HG03139 (cell line): Measurements from ENCODE around the gene ATP6V0D1.

Experiments used
- ATAC-seq: cut with Tn5 transposase; IDR thresholded peaks from one replicate; pipeline ENCODE4 v1.9.1; 2021; ENCODE audit not compliant: unreplicated experiment

ATP6V0D1 gene

DNA sequence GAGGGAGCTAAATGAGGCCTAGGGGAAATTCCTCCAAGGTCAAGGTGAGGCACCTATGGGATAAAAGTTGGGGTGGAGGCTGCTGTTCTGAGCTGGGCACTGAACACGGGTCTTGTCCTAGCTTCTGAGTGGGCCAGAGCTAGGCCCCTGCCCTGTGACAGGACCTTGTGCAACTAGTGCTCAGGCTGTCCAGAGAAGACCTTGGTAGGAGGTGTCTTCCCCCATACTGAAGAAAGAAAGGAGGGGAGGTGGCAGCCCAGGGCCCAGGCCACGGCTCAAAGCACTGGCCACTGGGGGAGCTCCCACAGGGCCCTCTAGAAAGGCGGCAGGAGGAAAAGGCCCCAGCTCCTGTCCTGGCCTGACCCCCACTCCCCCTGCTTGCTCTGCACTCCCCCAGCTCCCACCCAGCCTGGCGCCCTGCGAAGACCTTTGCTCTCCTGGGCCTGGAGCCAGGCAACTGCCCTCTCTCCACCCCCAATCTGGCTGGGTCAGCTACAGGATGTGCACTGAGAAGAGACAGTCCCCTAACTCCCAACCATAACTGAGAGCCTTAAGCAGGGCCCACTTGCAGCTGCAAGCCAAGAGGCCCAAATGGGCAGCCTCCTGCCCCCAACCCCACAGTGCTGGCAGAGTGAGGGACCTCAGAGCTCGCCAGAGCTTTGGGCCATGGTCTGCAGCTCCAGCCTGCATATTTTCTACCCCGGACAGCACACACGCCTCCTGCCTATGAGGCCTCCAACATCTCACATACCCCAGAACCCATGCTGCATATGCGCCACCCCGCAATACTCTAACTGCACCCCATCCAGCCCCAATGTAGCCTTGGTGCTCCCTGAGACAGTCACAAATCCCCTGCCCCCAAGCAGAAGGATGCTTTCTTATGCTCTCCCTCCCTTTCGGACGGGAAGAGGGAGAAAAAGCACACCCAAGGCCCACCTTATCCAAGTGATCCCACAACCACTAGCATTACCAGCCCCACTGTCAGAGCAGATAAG, 34.7 kb downstream of the ATP6V0D1 start:
- ATAC-seq, result no peak

DNA sequence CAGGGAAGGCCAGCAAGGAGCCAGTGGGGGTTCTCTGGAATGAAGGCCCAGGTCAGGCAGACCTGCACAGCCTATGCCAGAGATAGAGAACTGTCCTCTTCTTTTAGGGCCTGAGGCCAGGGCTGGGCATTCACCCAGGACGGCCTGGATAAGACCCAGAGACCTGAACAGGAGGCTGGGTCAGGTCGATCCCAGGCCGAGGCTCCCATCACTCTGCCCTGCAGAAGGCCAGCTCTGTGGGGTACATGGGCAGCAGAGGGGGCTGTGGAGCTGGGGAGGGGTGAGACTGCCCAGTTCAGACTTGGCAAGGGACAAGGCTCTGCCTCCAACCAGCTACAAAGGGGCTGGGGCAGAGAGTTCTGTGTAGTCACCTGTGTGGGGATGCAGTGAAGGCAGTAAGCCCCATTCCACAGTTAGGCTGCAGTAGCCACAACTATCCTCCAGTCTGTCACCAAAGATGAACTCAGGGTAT, 35.5 kb downstream of the ATP6V0D1 start:
- ATAC-seq, result no peak

DNA sequence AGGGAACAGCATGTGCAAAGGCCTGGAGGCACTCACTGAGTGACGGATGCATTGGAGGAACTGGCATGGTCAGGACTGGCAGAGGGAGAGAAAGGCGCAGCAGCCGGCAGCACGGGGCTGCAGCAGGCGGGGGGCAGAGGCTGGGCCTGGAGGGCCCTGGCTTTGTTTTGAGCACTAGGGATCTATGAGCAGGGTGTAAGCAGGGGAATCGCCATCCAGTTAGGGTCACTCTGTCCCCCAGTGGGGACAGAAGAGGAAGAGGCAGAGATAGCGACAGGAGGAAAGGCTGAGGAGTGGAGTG, 35.9 kb downstream of the ATP6V0D1 start:
- no peak for ATAC-seq

DNA sequence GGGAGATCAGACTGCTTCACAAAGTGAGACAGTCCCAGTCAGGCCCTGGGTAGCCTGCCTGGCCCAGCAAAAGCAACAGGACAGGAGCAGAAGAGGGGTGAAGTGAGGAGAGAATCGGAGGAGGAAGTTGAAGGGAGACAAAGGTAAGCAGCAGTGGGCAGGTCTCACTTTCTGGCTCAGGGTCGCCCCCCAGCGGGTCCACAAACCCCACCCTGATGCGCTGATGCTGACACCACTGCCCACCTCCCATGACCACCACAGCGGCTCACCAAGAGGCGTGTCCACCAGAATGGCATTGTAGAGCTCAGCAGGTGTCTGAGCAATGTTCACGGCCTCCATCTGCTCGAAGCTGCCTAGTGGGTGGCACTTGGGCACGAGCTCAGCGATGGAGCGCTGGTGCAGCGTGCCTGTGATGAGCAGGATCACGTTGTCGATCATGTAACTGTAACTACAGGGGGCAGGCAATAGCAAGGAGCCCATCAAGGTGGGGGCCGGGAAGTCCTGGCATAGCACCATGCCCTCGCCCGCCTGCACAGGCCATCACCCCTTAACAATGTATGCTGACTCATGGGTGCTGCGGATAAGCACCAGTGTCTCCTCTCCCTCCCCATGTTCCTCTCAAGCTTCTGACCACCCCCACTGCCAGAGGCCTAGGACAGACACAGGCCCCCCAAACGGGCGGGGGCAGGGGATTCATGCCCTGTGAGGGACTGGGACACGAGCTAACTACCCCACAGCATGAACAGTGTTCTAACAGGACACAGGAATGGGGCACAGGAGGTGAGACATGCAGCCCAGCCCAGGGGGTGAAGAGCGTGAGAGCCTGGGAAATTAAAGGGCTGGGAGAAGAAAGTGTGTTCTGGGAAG, 36.5 kb downstream of the ATP6V0D1 start:
- no peak for ATAC-seq

DNA sequence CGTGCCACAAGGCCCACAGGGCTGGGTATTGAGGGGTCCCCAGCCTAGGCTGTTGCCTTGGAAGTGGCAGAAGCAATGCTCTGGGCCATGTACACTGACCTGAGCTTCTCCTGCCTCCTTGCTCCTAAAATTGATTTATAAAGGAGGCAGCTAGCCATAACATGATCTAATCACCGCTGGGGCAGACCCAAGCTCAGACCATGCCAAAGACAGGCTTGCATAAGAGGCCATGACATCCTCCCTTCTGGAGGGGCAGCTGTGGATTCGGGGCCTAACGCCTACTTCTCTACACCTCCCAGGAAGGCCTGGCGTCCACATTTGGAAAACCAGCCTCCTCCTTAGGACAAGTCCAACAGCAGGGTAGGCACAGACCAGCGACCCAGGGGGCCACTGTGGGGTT, 37.7 kb downstream of the ATP6V0D1 start:
- no peak for ATAC-seq

DNA sequence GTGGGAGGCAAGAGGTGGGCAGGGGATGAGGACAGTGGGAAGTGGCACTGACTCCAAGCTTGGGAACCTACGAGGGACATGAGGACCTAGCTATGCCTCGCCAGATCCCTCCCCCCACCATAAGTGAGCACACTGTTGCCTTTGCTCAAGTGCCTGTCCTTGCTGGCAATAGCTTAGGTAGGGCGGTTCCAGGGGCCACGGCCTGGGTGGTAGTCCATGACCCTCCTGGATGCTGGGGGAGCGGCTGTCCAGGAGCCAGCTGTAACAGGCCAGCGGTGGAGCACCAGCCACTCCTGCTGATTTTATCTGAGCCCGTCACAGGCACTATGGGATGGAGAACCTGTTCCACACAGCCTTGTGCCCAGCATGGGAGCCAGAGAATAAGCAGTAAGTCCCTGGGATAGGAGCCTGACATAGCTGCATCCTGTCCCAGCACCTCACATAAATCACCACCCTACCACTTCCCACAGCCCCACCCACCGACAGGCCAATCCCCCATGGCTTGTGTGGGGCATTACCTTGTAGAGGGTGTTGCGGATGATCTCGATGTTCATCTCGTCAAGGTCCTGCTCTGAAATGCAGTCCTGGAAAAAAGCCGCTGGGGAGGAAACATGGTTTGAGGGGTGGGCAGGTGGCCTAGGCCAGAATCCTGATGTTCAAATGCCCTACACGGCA, 38.2 kb downstream of the ATP6V0D1 start:
- no peak for ATAC-seq

DNA sequence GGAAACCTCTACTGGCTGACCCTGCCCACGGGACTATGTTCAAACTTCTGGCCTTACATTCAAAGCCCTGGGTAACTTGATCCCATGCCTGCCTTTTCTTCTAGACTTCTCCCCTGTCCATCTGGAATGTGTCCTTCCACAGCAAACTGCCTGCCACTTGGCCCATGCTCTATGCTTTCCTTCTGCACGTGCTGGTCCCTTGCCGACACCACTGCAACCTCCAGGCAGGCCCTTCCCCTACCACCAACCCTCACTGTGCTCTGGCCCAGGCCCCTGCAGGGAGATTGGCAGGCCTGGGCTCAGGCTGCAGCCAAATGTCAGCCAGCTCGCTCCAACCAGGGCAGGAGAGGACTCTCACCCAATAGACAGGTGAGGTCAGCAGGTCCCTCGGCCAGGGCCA, 39.0 kb downstream of the ATP6V0D1 start:
- ATAC-seq, result no peak

DNA sequence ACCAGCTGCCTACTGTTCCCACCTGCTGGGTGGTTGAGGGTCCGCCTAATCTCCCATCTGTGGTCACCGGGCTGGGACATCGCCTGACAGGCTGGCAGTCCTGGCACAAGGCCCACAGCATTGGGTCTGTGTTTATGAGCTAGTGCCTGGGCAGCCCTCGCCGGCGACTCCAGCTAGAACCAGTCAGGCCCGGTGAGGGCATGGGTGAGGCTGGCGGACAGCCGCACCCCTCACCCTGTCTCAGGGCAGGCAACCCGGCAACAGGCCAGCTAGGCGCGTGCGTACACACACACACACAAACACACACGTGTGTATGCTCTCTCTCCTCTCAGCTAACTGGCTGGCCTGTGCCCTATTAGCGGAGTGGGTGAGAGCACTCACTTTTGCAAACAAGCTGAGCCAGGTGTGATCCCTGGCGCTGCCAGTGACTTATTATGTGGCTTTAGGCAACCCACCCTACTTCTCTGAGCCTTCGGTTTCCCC, 39.6 kb downstream of the ATP6V0D1 start:
- no peak for ATAC-seq

DNA sequence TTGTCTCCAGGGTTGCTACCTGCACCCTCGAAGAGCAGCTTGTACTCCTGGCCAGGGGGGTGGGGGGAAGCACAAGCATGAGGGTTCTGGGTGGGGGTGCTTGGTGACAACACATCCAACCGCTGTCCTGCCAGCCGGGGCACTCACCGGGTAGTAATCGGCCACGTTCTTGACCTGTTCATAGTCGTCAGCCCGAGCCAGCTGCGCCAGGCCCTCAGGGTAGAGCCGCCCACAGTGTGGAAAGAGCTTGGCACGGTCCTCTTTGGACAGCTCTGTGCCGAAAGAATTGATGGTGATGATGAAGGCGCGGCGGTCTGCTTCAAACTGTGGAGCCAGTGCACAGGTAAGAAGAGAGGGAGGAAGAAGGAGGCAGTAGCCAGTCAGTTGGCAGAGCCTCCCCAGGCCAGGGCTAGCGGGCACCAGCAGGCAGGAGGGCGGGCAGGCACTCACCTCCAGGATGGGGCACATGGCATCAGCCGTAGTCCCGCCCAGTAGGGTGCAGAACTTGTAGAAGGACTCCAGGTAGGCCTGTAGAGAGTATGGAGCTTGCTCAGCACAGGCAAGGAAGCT, 42.0 kb downstream of the ATP6V0D1 start:
- ATAC-seq, result no peak

DNA sequence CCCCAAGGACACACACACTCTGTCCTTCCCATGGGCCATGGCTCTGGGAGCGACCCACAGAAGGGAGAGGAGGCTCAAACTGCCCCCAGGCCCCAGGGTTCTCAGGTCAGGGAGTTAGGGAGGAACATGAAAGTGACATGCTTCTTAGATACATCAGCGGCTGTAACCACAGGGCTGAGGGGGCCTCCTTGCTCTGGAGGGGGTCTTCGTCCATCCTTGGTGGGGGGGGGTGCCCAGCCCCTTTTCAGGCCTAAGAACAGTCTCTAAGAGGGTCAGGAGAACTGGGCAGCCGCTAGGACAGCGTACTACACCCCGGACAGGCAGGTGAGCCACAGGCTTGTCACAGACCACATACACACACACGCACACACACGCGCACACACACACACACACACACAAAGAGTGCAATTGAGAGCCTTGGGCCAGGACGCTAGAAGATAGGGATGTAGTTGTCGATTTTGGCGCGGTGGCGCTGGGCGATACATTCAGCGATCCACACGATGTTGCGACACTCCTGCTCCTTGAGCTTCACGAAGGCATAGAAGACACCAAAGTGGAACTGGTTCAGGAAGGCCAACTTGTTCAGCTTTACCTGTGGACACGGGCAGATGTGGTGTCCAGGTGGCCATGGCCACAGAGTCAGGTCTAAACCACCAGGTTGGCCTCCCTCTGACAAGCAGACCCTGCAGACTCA, 42.7 kb downstream of the ATP6V0D1 start:
- no peak for ATAC-seq

DNA sequence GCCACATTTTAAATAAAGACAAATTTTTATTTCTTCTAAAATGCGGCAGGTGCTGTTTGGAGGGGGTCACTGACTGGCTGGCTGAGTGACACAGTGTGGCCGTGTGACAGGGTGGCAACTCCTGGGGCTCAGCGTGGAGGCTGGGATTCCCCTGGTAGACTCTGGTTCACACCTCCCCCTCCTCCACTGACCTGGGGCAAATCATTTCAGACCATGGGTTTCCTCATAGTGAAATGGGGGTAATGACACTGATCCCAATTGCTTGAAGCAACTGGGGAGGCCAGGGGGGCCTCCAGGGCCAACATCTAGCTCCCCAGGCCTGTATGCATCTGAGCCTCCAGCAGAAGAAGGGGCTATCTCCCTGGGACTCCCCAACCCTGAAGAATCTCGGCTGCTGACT, 43.4 kb downstream of the ATP6V0D1 start:
- no peak for ATAC-seq

DNA sequence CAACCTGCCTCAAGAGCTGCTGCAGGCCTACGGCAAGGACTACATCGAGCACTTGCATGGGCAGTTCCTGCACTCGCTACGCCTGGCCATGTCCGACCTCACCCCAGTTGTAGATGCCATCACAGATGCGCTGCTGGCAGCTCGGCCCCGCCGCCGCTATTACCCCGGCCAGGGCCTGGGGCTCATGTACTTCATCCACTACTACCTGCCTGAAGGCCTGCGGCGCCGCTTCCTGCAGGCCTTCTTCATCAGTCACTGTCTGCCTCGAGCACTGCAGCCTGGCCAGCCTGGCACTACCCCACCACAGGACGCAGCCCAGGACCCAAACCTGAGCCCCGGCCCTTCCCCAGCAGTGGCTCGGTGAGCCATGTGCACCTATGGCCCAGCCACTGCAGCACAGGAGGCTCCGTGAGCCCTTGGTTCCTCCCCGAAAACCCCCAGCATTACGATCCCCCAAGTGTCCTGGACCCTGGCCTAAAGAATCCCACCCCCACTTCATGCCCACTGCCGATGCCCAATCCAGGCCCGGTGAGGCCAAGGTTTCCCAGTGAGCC, 44.2 kb downstream of the ATP6V0D1 start:
- ATAC-seq, result no peak

DNA sequence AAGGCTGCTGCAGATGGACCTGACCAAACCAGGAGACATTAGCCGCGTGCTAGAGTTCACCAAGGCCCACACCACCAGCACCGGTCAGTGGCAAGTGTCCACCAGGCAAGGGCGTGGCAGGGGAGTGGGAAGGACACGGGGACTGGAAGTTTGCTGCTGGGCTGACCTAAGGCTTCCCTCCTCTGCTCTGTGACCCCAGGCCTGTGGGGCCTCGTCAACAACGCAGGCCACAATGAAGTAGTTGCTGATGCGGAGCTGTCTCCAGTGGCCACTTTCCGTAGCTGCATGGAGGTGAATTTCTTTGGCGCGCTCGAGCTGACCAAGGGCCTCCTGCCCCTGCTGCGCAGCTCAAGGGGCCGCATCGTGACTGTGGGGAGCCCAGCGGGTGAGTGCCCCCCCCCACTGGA, 45.2 kb downstream of the ATP6V0D1 start:
- no peak for ATAC-seq

DNA sequence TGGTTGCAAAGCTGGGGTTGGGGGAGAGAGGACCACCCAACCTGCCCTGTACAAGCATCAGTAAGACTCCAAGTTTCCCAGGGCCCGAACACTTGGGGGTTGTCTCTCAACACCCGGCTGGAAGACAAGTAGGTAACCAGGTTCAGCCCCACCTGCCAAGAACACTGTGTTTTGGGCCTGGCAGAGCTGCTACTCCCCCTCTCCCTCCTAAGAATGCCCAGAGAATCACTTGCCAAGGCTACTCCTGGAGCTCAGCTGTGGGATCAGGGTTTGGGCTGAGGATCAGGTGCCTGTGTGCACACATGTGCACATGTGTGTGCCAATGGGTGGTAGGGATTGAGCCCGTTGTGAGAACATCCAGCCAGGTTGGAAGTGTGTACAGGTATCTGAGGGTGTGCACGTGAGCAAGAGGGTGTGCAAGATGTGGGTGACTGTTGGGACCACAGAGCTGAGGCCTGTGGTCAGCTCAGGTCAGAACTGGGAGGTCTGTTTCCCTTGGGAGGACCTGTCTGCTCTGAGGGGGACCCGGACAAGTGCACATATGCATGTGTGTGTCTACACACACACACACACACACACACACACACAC, 47.7 kb downstream of the ATP6V0D1 start:
- ATAC-seq, result no peak

DNA sequence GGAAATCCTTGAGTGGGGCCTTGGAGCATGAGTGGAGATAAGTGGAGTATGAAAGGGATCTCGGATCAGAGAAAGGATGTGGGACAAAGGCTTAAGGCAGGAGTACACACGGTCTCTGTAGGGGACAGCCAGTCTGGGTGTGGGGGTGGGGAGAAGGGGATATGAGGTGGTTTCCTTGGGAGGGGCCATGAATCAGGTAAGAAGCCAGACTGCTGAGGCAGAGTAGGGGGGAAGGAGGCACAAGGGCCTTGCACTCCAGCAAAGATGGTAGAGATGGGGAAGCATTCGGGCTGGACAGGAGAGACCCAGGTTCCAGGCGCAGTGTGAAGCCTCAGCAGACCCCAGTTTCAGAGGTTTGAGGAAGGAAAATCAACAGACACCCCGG, 48.5 kb downstream of the ATP6V0D1 start:
- ATAC-seq, result no peak

DNA sequence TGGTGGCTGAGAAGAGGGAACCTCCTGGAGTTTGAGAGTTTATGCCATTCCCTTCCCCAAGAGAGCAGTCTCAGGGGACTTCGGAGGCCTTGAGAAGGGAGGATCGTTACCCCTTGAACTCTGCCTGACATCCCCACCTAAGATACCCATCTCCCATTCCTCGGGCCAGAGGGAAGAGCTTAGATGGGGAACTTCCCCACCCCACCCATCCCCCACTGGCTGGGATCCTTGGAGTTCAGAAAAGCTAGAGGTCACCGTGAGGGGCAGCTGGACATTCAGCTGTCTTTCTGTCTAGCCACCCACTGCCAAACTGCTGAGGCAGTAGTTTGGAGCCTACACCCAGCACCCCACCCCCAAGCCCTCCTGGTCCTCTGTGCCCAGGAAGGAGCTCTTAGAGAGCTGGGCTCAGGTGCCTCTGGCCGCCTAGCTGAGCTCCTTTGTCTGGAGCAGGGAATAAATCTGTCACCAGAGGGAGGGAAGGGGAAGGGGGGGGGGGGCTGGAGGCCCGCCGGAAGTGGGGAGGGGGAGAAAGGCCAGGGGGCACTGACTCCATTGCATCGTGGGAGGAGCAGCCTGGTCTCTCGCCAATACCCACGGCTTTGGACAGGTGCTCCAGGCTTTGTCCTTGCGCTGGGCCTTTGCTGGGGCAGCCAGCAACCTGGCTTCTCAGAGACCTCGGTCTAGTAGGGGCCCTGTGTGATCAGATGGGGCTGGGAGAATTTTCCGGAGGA, 49.0 kb downstream of the ATP6V0D1 start:
- no peak for ATAC-seq

DNA sequence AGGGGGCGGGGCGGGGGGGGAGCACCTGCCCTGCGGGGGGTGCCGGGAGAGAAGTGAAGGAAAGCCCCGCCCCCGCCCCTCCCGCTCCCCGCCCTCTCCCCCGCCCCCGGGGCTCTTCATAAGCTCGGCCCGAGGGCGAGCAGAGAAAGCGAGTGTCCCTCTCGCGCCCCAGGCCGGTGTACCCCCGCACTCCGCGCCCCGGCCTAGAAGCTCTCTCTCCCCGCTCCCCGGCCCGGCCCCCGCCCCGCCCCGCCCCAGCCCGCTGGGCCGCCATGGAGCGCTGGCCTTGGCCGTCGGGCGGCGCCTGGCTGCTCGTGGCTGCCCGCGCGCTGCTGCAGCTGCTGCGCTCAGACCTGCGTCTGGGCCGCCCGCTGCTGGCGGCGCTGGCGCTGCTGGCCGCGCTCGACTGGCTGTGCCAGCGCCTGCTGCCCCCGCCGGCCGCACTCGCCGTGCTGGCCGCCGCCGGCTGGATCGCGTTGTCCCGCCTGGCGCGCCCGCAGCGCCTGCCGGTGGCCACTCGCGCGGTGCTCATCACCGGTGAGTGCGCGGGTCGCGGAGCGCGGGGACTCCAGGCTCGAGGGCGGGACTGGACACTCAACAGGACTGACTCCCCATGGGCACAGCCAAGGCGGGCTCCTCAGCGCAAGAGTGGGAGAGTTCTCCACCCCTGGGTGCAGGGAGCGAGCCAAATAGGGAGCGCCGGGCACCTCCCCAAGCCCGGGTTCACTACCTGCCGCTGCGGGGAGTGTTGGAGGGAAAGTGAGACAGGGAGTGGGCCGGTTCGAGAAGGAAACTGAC, 49.8 kb downstream of the ATP6V0D1 start, which contains the start of gene HSD11B2:
HSD11B2 (plus strand) TSS at position 145 of the 798 bp plus-strand sequence; CDS start at position 273, 128 bp downstream.
- no peak for ATAC-seq

DNA sequence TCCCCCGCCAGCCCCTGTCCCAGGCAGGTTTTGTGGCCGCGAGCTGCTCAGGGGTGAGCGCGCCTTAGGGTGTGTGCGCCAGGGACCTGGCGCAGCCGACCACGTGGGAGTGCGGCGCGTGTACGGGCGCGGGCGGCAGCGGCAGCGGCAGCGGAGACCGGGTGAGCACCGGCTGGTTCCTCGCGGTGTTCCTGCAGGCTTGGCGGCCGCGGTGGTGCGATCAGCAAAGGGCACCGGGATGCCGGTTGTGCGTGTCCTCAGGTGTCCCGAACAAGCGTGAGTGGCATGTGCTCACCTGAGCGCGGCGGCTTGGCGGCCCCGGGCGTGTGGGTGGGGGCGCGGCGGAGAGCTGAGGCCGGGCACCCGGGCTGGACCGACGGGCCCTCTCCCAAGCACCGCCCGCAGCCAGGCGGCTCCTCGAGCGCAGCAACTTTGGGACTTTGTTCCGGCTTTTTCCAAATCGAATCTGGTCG, 50.4 kb downstream of the ATP6V0D1 start:
- ATAC-seq, result no peak
